Subcutaneous adipose tissue (tissue), 4 donors: ENCODE measurements around the gene SLIT3. TPM values are rescaled to one million over a fixed set of nuclear protein-coding genes. Genes with fewer than 3 reads are reported as not detected.

Experiments
- total RNA-seq, 4 donors: library from RNA; depleted of rRNA; stranded (reverse); fragments of >200 nt; gene quantifications; one replicate each; pipeline ENCODE4 v1.1.0, GENCODE V29; 2016
- TF ChIP-seq, protein P1 (sequence below): fragments of 450-650 bp; IDR thresholded peaks from one replicate; pipeline ENCODE4 v1.5.1; 2016; ENCODE audit warnings: low read depth, mild to moderate bottlenecking, control low read depth, antibody characterized with exemption, moderate library complexity

Gene SLIT3
- total RNA-seq, 4 donors from 2014 or later: 48.1 to 163 (median 83.2) TPM

DNA sequence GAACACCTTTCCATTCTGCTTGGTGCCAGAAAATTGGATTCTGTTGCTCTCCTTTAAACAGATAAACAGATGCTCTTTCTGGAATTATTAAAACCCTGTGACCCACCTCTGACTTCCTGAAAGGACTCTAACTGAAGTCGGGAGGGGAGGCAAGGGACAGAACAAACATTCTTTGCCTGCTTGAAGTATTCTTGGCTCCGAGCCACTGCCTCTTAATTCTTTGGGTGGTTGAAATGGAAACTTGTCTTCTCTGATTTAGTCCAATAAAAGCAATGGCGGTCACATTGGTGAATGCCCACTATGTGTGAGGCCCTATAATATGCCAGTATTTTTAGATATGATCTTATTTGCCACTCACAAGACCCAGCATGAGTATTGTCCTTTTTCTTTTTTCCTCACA, 236.8 kb downstream of the SLIT3 start:
- TF ChIP-seq, protein P1, sequence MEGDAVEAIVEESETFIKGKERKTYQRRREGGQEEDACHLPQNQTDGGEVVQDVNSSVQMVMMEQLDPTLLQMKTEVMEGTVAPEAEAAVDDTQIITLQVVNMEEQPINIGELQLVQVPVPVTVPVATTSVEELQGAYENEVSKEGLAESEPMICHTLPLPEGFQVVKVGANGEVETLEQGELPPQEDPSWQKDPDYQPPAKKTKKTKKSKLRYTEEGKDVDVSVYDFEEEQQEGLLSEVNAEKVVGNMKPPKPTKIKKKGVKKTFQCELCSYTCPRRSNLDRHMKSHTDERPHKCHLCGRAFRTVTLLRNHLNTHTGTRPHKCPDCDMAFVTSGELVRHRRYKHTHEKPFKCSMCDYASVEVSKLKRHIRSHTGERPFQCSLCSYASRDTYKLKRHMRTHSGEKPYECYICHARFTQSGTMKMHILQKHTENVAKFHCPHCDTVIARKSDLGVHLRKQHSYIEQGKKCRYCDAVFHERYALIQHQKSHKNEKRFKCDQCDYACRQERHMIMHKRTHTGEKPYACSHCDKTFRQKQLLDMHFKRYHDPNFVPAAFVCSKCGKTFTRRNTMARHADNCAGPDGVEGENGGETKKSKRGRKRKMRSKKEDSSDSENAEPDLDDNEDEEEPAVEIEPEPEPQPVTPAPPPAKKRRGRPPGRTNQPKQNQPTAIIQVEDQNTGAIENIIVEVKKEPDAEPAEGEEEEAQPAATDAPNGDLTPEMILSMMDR: no peak

DNA sequence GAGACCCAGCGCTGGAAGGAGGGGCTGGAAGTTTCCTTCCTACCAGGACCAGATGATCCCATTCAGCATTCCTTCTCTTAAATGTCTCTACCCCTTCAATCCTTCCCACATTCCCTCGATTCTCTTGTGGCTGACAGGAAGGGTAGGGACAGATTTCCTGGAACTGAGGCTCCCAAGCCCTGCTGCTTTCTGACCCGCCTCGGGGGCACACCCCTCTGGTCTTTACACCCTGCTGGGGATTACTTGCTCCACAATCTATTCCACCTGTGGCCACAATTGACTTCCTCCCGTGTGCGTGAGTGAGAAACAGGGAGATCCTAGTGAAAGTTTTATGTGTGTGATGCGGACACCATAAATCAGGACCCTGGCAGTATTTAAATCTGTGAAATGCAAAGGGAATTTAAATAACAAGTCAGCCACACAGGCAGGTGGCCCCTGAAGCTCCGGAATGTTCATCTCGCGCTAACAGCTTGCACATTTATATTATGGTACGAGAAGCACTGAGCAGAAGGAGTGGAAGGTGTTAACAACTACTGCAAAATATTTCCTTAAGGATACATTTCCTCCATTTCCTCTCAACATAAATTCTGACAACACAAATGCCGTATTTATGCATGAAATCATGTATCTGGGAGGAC, 237.5 kb downstream of the SLIT3 start:
- TF ChIP-seq, protein P1: no peak

DNA sequence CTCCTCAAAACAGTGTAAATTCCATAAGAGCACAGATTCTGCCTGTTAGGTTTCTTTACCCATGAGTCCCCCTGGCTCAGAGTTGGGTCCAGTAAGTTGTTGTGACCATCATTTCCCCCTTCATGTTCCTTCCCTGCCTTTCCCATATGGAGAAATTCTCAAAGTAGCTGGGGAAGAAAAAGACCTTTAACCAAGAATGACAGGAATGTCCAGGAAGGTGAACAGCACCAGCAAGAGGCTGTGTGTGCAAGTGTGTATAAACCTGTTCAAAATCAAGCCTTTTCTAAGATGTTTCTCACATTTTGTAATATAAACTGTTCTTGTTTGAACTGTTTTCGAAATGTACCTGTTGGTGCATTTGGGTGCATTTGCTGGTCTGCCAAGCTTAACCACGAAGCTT, 238.2 kb downstream of the SLIT3 start:
- TF ChIP-seq, protein P1: no peak

DNA sequence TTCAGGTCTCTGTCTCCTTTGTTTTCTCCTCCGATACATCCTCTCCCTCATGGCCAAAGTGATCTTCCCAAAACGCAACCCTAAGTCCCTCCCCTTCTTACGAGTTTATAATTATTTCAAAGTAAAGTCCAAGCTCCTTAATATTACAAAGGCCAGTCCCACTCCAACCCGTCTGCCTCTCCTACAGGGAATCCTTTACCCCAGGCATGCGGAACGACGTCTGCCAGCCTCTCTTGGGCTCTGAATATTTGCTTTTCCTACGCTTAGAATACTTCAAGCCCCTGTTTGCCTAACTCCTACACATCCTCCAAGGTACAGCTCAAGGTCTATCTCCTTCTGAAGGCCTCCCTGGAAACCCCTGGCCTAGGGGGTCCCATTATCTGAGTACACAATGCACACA, 246.4 kb downstream of the SLIT3 start:
- TF ChIP-seq, protein P1: no peak

DNA sequence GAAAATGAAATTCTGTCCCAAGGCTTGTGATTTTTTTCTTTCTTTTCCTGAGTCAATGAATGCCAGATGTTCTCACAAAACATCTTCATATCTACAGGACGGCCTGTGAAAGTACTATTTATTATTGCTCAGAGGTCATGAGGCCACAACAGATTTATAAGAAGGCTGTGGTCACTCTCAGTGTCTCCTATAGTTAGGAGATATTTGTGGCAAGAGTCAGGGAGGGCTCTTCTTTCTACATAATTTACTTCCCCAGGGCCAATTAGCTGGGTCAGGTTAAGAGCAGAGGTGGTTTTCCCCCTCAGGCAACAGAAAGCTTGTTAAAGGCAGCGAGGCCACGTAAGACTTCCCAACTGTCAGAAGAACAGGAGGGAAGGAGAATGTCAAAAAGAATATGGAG, 248.7 kb downstream of the SLIT3 start:
- TF ChIP-seq, protein P1: no peak

DNA sequence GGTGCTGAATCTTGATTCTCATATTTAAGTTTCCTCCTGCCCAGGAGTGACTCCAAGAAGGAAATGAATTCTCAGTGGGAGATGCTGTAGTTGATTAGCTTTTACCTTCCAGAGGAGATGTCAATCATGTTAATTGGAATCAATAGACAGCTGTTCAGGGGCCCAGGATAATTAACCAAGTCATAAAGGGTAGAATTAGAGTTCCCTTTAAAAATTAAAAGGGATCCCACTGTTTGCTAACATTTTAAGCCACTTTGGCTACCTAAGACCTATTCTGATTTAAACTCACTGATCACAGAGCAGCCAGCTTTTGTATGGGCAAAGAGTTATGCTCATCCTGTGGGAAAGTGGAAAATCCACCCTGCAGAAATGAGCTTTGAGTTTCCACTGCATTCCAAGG, 249.6 kb downstream of the SLIT3 start:
- TF ChIP-seq, protein P1: no peak

DNA sequence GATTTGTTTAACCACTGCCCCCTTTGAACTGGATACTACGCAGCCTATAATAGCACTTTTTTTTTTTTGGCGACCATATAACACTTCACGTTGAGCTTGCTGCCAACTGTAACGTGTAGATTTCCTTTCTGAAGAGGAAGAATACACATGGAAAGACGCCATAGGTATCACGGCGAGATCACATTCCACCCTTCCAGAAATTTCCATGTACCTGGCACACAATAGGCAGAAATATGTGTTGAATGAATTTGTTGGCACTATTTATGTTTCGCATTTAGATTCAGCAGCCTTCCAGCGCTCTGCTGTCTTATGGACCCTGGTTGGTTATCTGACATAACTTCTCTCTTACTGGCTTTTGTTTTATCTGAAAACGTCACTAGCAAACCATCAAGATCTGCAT, 250.3 kb downstream of the SLIT3 start:
- TF ChIP-seq, protein P1: no peak
